ENCODE measurements around the gene C1S.

- TF ChIP-seq CTCF (IDR thresholded peaks at IDR 0.05): no peak
- no peak for TF ChIP-seq POLR2AphosphoS5 (IDR thresholded peaks at IDR 0.05; ENCODE audit: insufficient read depth in 1 of 2, low read depth in 1 of 2)
Observed at GRCh38 chr12:7117670-7118069, 57.2 kb downstream of the C1S start.

Measured in vagina (tissue), 2 donors.